WERI-Rb-1 (cell line): ENCODE measurements around the gene EVC2.

ENCODE experiments used
- DNase-seq: peaks from one replicate; pipeline ENCODE4 v3.0.0-alpha.2; 2020
- H3K27ac ChIP-seq: fragments of 250-450 bp; sonication (Bioruptor Pico); 2 replicates; pipeline ENCODE4 v1.5.1; 2020; ENCODE audit warnings: mild to moderate bottlenecking, moderate library complexity
- H3K27me3 ChIP-seq: fragments of 250-450 bp; sonication (Bioruptor Pico); 2 replicates; pipeline ENCODE4 v1.5.1; 2021; ENCODE audit warnings: mild to moderate bottlenecking, low read depth, moderate library complexity; ENCODE audit not compliant: insufficient read depth, severe bottlenecking
- H3K36me3 ChIP-seq: fragments of 250-450 bp; sonication (Bioruptor Pico); 2 replicates; pipeline ENCODE4 v1.5.1; 2020; ENCODE audit warnings: mild to moderate bottlenecking, moderate library complexity
- H3K4me3 ChIP-seq: 2 replicates; pipeline ENCODE4 v1.5.1; 2011; ENCODE audit warnings: low read depth, mild to moderate bottlenecking, control low read depth, low read length
- H3K9me3 ChIP-seq: fragments of 250-450 bp; sonication (Bioruptor Pico); 2 replicates; pipeline ENCODE4 v1.5.1; 2021; ENCODE audit warnings: mild to moderate bottlenecking, moderate library complexity; ENCODE audit not compliant: severe bottlenecking
- CTCF ChIP-seq: IDR thresholded peaks from 2 replicates; pipeline ENCODE4 v1.5.1; 2011; ENCODE audit warnings: low read depth, mild to moderate bottlenecking, control low read depth, inconsistent platforms, low read length

EVC2 gene

GRCh38 chr4:5738061-5738460 lies 29.7 kb upstream of the EVC2 start:
- H3K27ac ChIP-seq = no peak overlapping the region
- no peak for TF ChIP-seq CTCF
- DNase-seq = no peak
- no peak overlapping the region for H3K4me3 ChIP-seq
- H3K27me3 ChIP-seq = no peaks in the 10 kb centered on the region
- peaks cover 45% of the 10 kb centered on the region for H3K36me3 ChIP-seq
- no peaks in the 10 kb centered on the region for H3K9me3 ChIP-seq

- H3K9me3 ChIP-seq = no peaks in the 10 kb centered on the region
- no peak overlapping the region for H3K27ac ChIP-seq
- TF ChIP-seq CTCF = no peak
- no peak overlapping the region for H3K4me3 ChIP-seq
- H3K36me3 ChIP-seq = peaks cover 57% of the 10 kb centered on the region
- no peak for DNase-seq
- H3K27me3 ChIP-seq = no peaks in the 10 kb centered on the region
These were observed 27.1 kb upstream of the EVC2 start for GRCh38 chr4:5735463-5735862.

GRCh38 chr4:5734853-5735252 lies 26.5 kb upstream of the EVC2 start:
- Histone ChIP-seq H3K36me3 (peaks cover 61% of the 10 kb centered on the region), H3K4me3 (no peak overlapping the region), H3K27me3 (no peaks in the 10 kb centered on the region), H3K27ac (no peak overlapping the region), H3K9me3 (no peaks in the 10 kb centered on the region)
- TF ChIP-seq CTCF = no peak
- no peak for DNase-seq

- Histone ChIP-seq H3K27ac (no peak overlapping the region), H3K4me3 (no peak overlapping the region), H3K9me3 (no peaks in the 10 kb centered on the region), H3K27me3 (no peaks in the 10 kb centered on the region), H3K36me3 (peaks cover 74% of the 10 kb centered on the region)
- no peak for TF ChIP-seq CTCF
- no peak for DNase-seq
These were observed 23.8 kb upstream of the EVC2 start for GRCh38 chr4:5732158-5732557.

GRCh38 chr4:5730993-5731990 lies 22.9 kb upstream of the EVC2 start:
- no peak for TF ChIP-seq CTCF
- no peak for DNase-seq
- Histone ChIP-seq H3K27ac (no peak overlapping the region), H3K4me3 (no peak overlapping the region), H3K36me3 (peaks cover 74% of the 10 kb centered on the region), H3K9me3 (no peaks in the 10 kb centered on the region), H3K27me3 (no peaks in the 10 kb centered on the region)
